ENCODE results near the gene SLC7A5.

- TF ChIP-seq TAF1 (IDR thresholded peaks at IDR 0.05; ENCODE audit: borderline replicate concordance, insufficient read depth, low read length) (no peak), SIN3A (IDR thresholded peaks at IDR 0.05; ENCODE audit: borderline replicate concordance, insufficient read depth, low read length) (no peak)
Measured at GRCh38 chr16:87897521-87898505, 28.5 kb upstream of the SLC7A5 start.

Data from PFSK-1 (cell line).